OCI-LY3 (cell line): ENCODE data around the gene ATF7IP2.

Source experiments
- EZH2phosphoT487 ChIP-seq: fragments of 200-600 bp; shearing (Covaris generic); IDR thresholded peaks from 2 replicates; pipeline ENCODE4 v1.6.1; 2018; ENCODE audit warnings: antibody characterized with exemption, mixed run types, low read depth
- TF ChIP-seq, protein P1 (sequence below): fragments of 200-600, 300-600 bp; sonication (generic); IDR thresholded peaks from 2 replicates; pipeline ENCODE4 v1.5.1; 2014; ENCODE audit warnings: antibody characterized with exemption, low read length, low read depth

- TF ChIP-seq, protein P1, sequence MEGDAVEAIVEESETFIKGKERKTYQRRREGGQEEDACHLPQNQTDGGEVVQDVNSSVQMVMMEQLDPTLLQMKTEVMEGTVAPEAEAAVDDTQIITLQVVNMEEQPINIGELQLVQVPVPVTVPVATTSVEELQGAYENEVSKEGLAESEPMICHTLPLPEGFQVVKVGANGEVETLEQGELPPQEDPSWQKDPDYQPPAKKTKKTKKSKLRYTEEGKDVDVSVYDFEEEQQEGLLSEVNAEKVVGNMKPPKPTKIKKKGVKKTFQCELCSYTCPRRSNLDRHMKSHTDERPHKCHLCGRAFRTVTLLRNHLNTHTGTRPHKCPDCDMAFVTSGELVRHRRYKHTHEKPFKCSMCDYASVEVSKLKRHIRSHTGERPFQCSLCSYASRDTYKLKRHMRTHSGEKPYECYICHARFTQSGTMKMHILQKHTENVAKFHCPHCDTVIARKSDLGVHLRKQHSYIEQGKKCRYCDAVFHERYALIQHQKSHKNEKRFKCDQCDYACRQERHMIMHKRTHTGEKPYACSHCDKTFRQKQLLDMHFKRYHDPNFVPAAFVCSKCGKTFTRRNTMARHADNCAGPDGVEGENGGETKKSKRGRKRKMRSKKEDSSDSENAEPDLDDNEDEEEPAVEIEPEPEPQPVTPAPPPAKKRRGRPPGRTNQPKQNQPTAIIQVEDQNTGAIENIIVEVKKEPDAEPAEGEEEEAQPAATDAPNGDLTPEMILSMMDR: no peak
- TF ChIP-seq EZH2phosphoT487: no peak
Observed at GRCh38 chr16:10390330-10390729, 4.5 kb downstream of the ATF7IP2 start.
